Coronary artery (tissue), 2 donors: Measurements from ENCODE around the gene FAT4.

Experiments
- DNase-seq: peaks from one replicate; pipeline ENCODE4 v3.0.0-alpha.2; 2017; ENCODE audit warnings: low spot score
- H3K27ac ChIP-seq, 2 donors: fragments of 200-600 bp; sonication (generic); one replicate each; pipeline ENCODE4 v1.5.1; 2016 to 2019
- H3K4me3 ChIP-seq: fragments of 200-600 bp; sonication (generic); 2 replicates; pipeline ENCODE4 v1.5.1; 2016; ENCODE audit warnings: mild to moderate bottlenecking, moderate library complexity
- TF ChIP-seq, protein P1 (sequence below): fragments of 200-600 bp; sonication (generic); IDR thresholded peaks from one replicate; pipeline ENCODE4 v1.5.1; 2019; ENCODE audit warnings: antibody characterized with exemption

The FAT4 gene

DNA sequence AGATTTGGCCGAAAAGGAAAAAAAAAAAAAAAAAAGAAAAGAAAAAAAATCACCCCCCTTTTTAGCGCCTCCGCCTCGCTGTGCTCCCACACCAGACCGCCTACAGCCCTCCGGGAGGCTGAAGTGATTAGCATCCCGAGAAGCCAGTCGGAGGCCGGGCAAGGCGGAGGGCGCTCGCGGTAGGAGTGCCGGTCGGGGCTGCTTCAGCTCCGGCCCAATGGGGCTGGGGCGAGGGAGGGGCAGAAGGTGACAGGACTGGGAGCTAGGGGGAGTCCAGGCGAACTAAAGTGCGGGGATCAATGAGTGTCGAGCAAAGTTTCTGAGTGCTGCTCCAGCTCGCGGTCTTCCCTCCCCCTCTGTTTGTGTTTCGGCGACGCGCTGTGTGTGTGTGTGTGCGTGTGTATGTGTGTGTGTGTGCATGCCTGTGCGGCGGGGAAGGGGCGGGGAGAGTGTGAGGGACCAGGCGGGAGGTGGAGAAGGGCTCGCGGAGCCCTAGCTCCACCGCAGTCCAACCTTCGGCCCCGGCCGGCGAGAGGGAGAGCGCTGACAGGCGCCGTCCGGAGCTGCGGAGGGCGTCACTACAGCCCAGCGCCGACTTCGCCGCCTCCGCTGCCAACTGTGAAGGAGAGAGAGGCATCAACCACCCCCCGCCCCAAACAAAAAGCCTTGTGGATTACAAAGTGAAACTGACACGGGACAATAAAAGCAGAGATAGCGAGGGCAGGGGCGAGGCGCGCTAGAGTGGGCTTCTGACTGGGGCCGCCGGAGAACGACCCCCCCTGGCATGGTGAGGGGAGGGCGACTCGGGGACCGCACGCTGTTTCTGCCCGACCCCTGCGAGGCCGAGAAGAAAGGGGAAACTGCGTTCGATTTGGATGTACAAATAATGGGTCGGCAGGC is at the start of gene FAT4:
FAT4 (plus strand) TSS at position 280 of the 900 bp plus-strand sequence. CDS start 1,457 bp downstream, outside the sequence.
- Histone ChIP-seq H3K27ac (peak within 1 kb of the TSS; percentile 86 to 95), H3K4me3 (peak within 1 kb of the TSS; percentile 92)
- TF ChIP-seq, protein P1, sequence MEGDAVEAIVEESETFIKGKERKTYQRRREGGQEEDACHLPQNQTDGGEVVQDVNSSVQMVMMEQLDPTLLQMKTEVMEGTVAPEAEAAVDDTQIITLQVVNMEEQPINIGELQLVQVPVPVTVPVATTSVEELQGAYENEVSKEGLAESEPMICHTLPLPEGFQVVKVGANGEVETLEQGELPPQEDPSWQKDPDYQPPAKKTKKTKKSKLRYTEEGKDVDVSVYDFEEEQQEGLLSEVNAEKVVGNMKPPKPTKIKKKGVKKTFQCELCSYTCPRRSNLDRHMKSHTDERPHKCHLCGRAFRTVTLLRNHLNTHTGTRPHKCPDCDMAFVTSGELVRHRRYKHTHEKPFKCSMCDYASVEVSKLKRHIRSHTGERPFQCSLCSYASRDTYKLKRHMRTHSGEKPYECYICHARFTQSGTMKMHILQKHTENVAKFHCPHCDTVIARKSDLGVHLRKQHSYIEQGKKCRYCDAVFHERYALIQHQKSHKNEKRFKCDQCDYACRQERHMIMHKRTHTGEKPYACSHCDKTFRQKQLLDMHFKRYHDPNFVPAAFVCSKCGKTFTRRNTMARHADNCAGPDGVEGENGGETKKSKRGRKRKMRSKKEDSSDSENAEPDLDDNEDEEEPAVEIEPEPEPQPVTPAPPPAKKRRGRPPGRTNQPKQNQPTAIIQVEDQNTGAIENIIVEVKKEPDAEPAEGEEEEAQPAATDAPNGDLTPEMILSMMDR: no peak
- peak; percentile 98 for DNase-seq

- H3K27ac ChIP-seq: no peak overlapping the region
- DNase-seq: no peak
Measured at GRCh38 chr4:125265846-125266245, 48.9 kb upstream of the FAT4 start.

DNA sequence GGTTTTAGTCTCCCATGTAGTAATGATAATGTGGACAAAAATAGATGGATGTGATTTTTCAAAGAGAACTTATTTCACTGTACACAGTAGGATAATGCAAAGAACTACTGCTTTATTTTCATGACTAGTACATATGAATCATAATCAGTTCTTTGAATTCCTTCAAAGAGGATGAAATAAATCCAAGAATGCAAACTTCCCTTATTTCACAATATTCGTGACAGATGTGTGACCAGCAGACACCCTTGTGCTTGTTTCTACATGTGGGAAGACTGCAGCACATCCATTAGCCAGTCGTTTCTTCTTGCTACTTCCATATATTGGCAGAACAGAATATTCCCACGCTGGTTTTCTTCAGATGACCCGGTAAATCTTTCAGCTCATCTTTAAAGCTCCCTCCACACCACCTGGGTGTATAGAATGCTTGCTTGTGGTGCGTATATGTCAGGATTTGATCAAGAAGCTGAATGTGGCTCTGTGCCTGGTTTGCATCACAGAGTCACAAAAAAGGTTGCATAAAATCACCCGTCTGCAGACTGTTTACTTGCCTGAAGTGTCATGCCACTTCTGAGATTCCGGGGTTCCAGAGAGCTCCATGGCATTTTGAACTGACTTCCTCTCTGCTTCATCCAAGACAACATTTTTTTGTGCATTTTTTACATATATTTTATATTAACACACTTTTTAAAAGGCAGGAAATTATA is 47.7 kb upstream of the FAT4 start:
- Histone ChIP-seq H3K4me3 (no peak overlapping the region), H3K27ac (no peak overlapping the region)
- DNase-seq: no peak
- TF ChIP-seq, protein P1: no peak

More at GRCh38 chr4:125265846-125266245, 48.9 kb upstream of the FAT4 start:
- TF ChIP-seq, protein P1: no peak
- no peak overlapping the region for H3K4me3 ChIP-seq

DNA sequence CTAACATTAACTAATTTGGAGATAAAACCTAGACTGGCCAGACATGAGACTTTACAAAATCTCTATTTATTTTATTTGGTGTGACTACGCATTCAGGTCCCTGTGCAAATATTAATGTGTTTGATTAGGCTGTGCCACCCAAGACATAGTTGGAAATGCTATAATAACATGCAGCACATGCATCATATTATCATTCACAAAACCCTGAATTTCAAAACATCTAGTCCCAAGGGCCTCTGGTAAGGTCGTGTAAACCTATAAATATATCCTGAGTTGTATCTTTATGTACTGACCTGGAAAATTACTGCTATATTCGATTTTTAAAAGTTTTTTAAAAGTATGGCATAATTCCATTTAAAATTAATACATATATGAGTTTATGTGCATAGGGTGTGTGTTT is 47.1 kb upstream of the FAT4 start:
- DNase-seq: no peak

GRCh38 chr4:125268068-125268755 is 46.5 kb upstream of the FAT4 start:
- TF ChIP-seq, protein P1: no peak
- no peak for DNase-seq
- Histone ChIP-seq H3K4me3 (no peak overlapping the region), H3K27ac (no peak overlapping the region)

More for the DNA sequence above, 47.1 kb upstream of the FAT4 start:
- Histone ChIP-seq H3K27ac (no peak overlapping the region), H3K4me3 (no peak overlapping the region)
- TF ChIP-seq, protein P1: no peak

GRCh38 chr4:125276811-125277210 is 37.9 kb upstream of the FAT4 start:
- Histone ChIP-seq H3K4me3 (no peak overlapping the region), H3K27ac (no peak overlapping the region)
- no peak for DNase-seq
- TF ChIP-seq, protein P1: no peak
